GM23248 (cell line): ENCODE results near the gene CYP2R1. TPM values are rescaled to one million over a fixed set of nuclear protein-coding genes. Genes with fewer than 3 reads are reported as not detected.

ENCODE experiments used
- DNase-seq: peaks from one replicate; pipeline ENCODE4 v3.0.0-alpha.2; 2015
- H2AFZ ChIP-seq: fragments of 200-600 bp; sonication (generic); 2 replicates; pipeline ENCODE4 v1.6.1; 2016; ENCODE audit warnings: antibody characterized with exemption
- H3F3A ChIP-seq: fragments of 200-600 bp; sonication (generic); 2 replicates; pipeline ENCODE4 v1.6.1; 2016; ENCODE audit warnings: mild to moderate bottlenecking, antibody characterized with exemption, mixed run types; ENCODE audit not compliant: insufficient read depth
- H3K27ac ChIP-seq: fragments of 200-600 bp; sonication (generic); 2 replicates; pipeline ENCODE4 v1.5.1; 2016; ENCODE audit warnings: mild to moderate bottlenecking
- H3K27me3 ChIP-seq: fragments of 200-600 bp; sonication (generic); replicated peaks from 2 replicates; pipeline ENCODE4 v1.6.1; 2016; ENCODE audit warnings: mild to moderate bottlenecking; ENCODE audit not compliant: insufficient read depth
- H3K36me3 ChIP-seq: fragments of 200-600 bp; sonication (generic); 2 replicates; pipeline ENCODE4 v1.6.1; 2016; ENCODE audit warnings: low read depth, mild to moderate bottlenecking
- H3K4me1 ChIP-seq: fragments of 200-600 bp; sonication (generic); 2 replicates; pipeline ENCODE4 v1.6.1; 2016; ENCODE audit warnings: mild to moderate bottlenecking; ENCODE audit not compliant: insufficient read depth
- H3K4me2 ChIP-seq: fragments of 200-600 bp; sonication (generic); one replicate; pipeline ENCODE4 v1.6.1; 2016; ENCODE audit warnings: mild to moderate bottlenecking; ENCODE audit not compliant: unreplicated experiment
- H3K4me3 ChIP-seq: fragments of 200-600 bp; sonication (generic); 2 replicates; pipeline ENCODE4 v1.5.1; 2016; ENCODE audit warnings: mild to moderate bottlenecking
- H3K79me2 ChIP-seq: fragments of 200-600 bp; sonication (generic); 2 replicates; pipeline ENCODE4 v1.6.1; 2016; ENCODE audit warnings: mild to moderate bottlenecking; ENCODE audit not compliant: insufficient read depth
- H3K9ac ChIP-seq: fragments of 200-600 bp; sonication (generic); 2 replicates; pipeline ENCODE4 v1.6.1; 2016; ENCODE audit warnings: mild to moderate bottlenecking
- H3K9me2 ChIP-seq: fragments of 200-600 bp; sonication (generic); 2 replicates; pipeline ENCODE4 v1.6.1; 2016; ENCODE audit warnings: mixed run types, mild to moderate bottlenecking, moderate library complexity; ENCODE audit not compliant: insufficient read depth
- H3K9me3 ChIP-seq: fragments of 200-600 bp; sonication (generic); one replicate; pipeline ENCODE4 v1.6.1; 2017; ENCODE audit warnings: low read depth
- H4K20me1 ChIP-seq: fragments of 200-600 bp; sonication (generic); 2 replicates; pipeline ENCODE4 v1.6.0; 2016; ENCODE audit not compliant: insufficient read depth
- EZH2 ChIP-seq: fragments of 200-600 bp; sonication (generic); IDR thresholded peaks from 2 replicates; pipeline ENCODE4 v1.6.1; 2018; ENCODE audit warnings: antibody characterized with exemption, mild to moderate bottlenecking; ENCODE audit not compliant: insufficient read depth, poor library complexity, severe bottlenecking
- EZH2phosphoT487 ChIP-seq: fragments of 200-600 bp; sonication (generic); IDR thresholded peaks from 2 replicates; pipeline ENCODE4 v1.6.1; 2018; ENCODE audit warnings: antibody characterized with exemption, moderate library complexity, mild to moderate bottlenecking, low read depth; ENCODE audit not compliant: insufficient read depth
- WGBS, 2 experiments: methylation state at CpG; one replicate each; pipeline ENCODE4 v1.1.6; 2015 to 2017; ENCODE audit warnings: low lambda C conversion rate in 2 of 2, low coverage in 1 of 2; ENCODE audit errors: missing lambda C conversion rate in 2 of 2; 5-methylcytosine and 5-hydroxymethylcytosine counted together
- in situ Hi-C: fragments of 300-500 bp; cut with MboI; formaldehyde crosslinking; loops from 2 replicates; pipeline ENCODE4 v1.15.0; 2020
- polyA plus RNA-seq: library from polyadenylated mRNA; unstranded; fragments of >200 nt; fragmentation: Nextera tagmentation; extraction: Ambion mirVana; gene quantifications from 2 replicates; pipeline ENCODE4 v1.2.1, GENCODE V29; 2016
- total RNA-seq: library from RNA; depleted of rRNA; stranded (reverse); fragments of >200 nt; shearing (Covaris generic); gene quantifications from 2 replicates; pipeline ENCODE4 v1.2.3, GENCODE V29; 2014; rRNA removed

The CYP2R1 gene, protein sequence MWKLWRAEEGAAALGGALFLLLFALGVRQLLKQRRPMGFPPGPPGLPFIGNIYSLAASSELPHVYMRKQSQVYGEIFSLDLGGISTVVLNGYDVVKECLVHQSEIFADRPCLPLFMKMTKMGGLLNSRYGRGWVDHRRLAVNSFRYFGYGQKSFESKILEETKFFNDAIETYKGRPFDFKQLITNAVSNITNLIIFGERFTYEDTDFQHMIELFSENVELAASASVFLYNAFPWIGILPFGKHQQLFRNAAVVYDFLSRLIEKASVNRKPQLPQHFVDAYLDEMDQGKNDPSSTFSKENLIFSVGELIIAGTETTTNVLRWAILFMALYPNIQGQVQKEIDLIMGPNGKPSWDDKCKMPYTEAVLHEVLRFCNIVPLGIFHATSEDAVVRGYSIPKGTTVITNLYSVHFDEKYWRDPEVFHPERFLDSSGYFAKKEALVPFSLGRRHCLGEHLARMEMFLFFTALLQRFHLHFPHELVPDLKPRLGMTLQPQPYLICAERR
- total RNA-seq (8.2 and 25.7 TPM in 2 replicates), polyA plus RNA-seq (4.2 and 5.3 TPM in 2 replicates)

- 1 to 2% methylated on average over 26 to 35 of the region's 36 CpGs for WGBS, 2 experiments
- H3K9me2 ChIP-seq = no peaks in the 10 kb centered on the region
- no peaks in the 10 kb centered on the region for H4K20me1 ChIP-seq
- no peaks in the 10 kb centered on the region for H3K27me3 ChIP-seq
- H3K4me2 ChIP-seq = peak within 1 kb of the TSS; percentile 79
- no peaks in the 10 kb centered on the region for H3F3A ChIP-seq
- peak within 1 kb of the TSS; percentile 89 for H2AFZ ChIP-seq
- TF ChIP-seq EZH2 = no peak
- no peaks in the 10 kb centered on the region for H3K9me3 ChIP-seq
- H3K4me1 ChIP-seq = no peaks in the 10 kb centered on the region
- peak within 1 kb of the TSS; percentile 72 for H3K9ac ChIP-seq
- in situ Hi-C loops = no loop called here
- no peaks in the 10 kb centered on the region for H3K79me2 ChIP-seq
- peak; percentile 96 for DNase-seq
- peak within 1 kb of the TSS; percentile 56 for H3K27ac ChIP-seq
- H3K4me3 ChIP-seq = peak within 1 kb of the TSS; percentile 82
- H3K36me3 ChIP-seq = no peaks in the 10 kb centered on the region
These were observed at the start of gene CYP2R1 for GRCh38 chr11:14892036-14892556. Gene CYP2R1 (minus strand): TSS chr11:14892231. CDS start chr11:14892205, 26 bp downstream.

DNA sequence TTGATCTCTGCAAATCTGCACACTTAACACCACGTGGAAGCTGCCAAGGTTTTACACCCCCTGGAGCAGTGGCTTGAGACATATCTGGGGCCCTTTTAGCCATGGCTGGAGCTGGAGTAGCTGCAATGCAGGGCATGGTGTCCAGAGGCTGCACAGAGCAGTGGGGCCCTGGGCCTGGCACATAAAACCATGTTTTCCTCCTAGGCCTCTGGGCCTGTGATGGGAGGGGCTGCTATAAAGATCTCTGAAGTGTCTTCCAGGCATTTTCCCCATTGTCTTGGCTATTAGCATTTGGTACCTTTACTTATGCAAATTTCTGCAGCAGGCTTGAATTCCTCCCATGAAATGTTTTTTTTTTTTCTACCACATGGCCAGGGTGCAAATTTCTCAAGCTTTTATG lies 46.9 kb upstream of the CYP2R1 start:
- Histone ChIP-seq H3F3A (no peaks in the 10 kb centered on the region), H3K4me3 (no peak overlapping the region), H3K79me2 (no peaks in the 10 kb centered on the region), H3K4me1 (no peaks in the 10 kb centered on the region), H3K9ac (no peak overlapping the region), H3K27ac (no peak overlapping the region), H4K20me1 (no peaks in the 10 kb centered on the region), H3K27me3 (peaks cover 9% of the 10 kb centered on the region; the same call in 1 of the 2 replicates), H2AFZ (no peak overlapping the region), H3K4me2 (no peak overlapping the region), H3K36me3 (no peaks in the 10 kb centered on the region), H3K9me3 (no peaks in the 10 kb centered on the region), H3K9me2 (no peaks in the 10 kb centered on the region)
- 0 to 5% methylated on average over 1 of the region's 1 CpG for WGBS, 2 experiments
- TF ChIP-seq EZH2phosphoT487 = no peak
- TF ChIP-seq EZH2 = no peak
- DNase-seq = no peak
- in situ Hi-C loops = no loop called here

DNA sequence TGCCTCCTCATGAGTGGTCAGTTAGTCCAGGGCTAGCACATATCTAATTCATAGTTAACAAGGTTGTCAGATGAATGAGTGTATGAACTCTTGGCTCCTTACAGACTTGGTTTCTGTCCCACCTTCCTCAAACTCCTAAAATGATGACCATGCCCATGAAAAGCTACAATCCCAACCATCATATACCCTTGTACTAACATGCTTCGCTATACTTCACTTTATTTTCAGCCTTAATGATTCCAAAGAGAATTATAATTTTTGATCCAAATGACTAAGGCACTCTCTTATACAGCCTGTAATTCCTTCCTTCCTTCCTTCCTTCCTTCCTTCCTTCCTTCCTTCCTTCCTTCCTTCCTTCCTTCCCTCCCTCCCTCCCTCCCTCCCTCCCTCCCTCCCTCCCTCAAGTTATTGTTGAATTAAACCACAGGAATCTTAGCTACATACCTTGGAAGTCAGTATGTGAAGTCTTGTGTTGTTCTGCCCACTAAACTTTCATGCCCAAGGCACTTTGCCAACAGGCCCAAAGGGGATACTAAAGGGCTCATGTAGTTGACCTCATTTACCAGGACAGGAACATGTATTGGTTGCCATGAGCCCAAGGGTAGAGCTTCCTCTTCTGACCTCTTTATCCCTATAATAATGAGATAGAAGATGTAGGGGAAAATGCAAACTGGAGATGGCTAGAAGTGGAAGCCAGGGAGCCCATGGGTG lies 42.8 kb upstream of the CYP2R1 start:
- Histone ChIP-seq H3K4me3 (no peak overlapping the region), H4K20me1 (no peaks in the 10 kb centered on the region), H3K27me3 (peaks cover 3% of the 10 kb centered on the region; the same call in 1 of the 2 replicates), H3K4me1 (no peaks in the 10 kb centered on the region), H3K27ac (no peak overlapping the region), H3K9me3 (no peaks in the 10 kb centered on the region), H3K9me2 (no peaks in the 10 kb centered on the region), H3K79me2 (no peaks in the 10 kb centered on the region), H3K36me3 (no peaks in the 10 kb centered on the region), H3K4me2 (no peak overlapping the region), H3F3A (no peaks in the 10 kb centered on the region), H2AFZ (no peak overlapping the region), H3K9ac (no peak overlapping the region)
- in situ Hi-C loops = no loop called here
- WGBS, 2 experiments = 9 to 19% methylated on average over 1 of the region's 1 CpG
- no peak for TF ChIP-seq EZH2phosphoT487
- no peak for TF ChIP-seq EZH2
- no peak for DNase-seq

DNA sequence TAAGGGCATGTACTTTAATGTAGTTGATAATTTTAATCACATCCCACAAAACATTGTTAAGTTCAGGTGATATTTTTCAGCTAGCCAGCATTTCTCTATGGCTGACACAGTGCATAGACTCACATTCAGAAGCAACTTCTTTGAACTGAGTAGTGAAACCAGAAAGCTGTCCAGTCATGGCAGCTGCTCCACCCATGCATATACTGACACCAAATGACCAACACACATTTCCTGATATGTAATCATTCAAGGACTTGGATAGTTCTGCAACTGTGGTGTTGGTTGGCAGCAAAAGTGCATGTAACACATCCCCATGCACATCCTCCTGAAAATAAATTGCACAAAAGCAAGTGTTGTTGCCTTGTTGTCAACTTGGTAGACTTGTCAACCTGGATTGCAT lies 40.4 kb upstream of the CYP2R1 start:
- Histone ChIP-seq H2AFZ (no peak overlapping the region), H3K27me3 (peaks cover 3% of the 10 kb centered on the region; the same call in 1 of the 2 replicates), H3K9me3 (no peaks in the 10 kb centered on the region), H3K9ac (no peak overlapping the region), H3K27ac (no peak overlapping the region), H3K4me3 (no peak overlapping the region), H3K79me2 (no peaks in the 10 kb centered on the region), H3K9me2 (0 out of 2 replicates have a peak, but pooled peaks cover 2% of the 10 kb centered on the region), H3K4me1 (no peaks in the 10 kb centered on the region), H4K20me1 (no peaks in the 10 kb centered on the region), H3K36me3 (no peaks in the 10 kb centered on the region), H3K4me2 (no peak overlapping the region), H3F3A (no peaks in the 10 kb centered on the region)
- DNase-seq = no peak
- TF ChIP-seq EZH2phosphoT487 = no peak
- TF ChIP-seq EZH2 = no peak
- in situ Hi-C loops = no loop called here
